HG02623 (cell line): ENCODE results near the gene PCNT.

Experiments
- ATAC-seq: cut with Tn5 transposase; IDR thresholded peaks from one replicate; pipeline ENCODE4 v1.9.1; 2021; ENCODE audit warnings: moderate library complexity; ENCODE audit not compliant: unreplicated experiment

The PCNT gene

GRCh38 chr21:46323710-46324389 lies at the start of gene PCNT, which contains the start of gene C21orf58:
PCNT (plus strand) TSS chr21:46324156; CDS start chr21:46324229, 73 bp downstream.
C21orf58 (minus strand) TSS chr21:46323870; CDS start chr21:46322738, 1,132 bp downstream.
- peak; percentile 83 for ATAC-seq

GRCh38 chr21:46274797-46275390 lies 49.1 kb upstream of the PCNT start:
- no peak for ATAC-seq

GRCh38 chr21:46284077-46284644 lies 39.8 kb upstream of the PCNT start:
- no peak for ATAC-seq

GRCh38 chr21:46284733-46285132 lies 39.2 kb upstream of the PCNT start:
- ATAC-seq, result no peak

GRCh38 chr21:46285206-46285661 lies 38.7 kb upstream of the PCNT start, which contains the start of gene MCM3AP:
MCM3AP (minus strand) TSS chr21:46285611; CDS start chr21:46285286, 325 bp downstream.
- ATAC-seq, result no peak

- peak; percentile 78 for ATAC-seq
Observed at GRCh38 chr21:46285761-46286647, 38.0 kb upstream of the PCNT start, which contains the start of gene YBEY. YBEY (plus strand) TSS chr21:46286342; CDS start chr21:46286914, 572 bp downstream.

- no peak for ATAC-seq
Observed at GRCh38 chr21:46286648-46287002, 37.3 kb upstream of the PCNT start.

GRCh38 chr21:46287541-46287940 lies 36.4 kb upstream of the PCNT start:
- no peak for ATAC-seq

- no peak for ATAC-seq
Observed at GRCh38 chr21:46289655-46290179, 34.2 kb upstream of the PCNT start.

- ATAC-seq, result no peak
Observed at GRCh38 chr21:46291561-46291960, 32.4 kb upstream of the PCNT start.

GRCh38 chr21:46294647-46295176 lies 29.2 kb upstream of the PCNT start:
- ATAC-seq, result no peak

GRCh38 chr21:46295177-46295770 lies 28.7 kb upstream of the PCNT start:
- ATAC-seq, result no peak

GRCh38 chr21:46295996-46296752 lies 27.8 kb upstream of the PCNT start:
- ATAC-seq, result no peak

- no peak for ATAC-seq
Observed at GRCh38 chr21:46297338-46298271, 26.4 kb upstream of the PCNT start.

GRCh38 chr21:46299167-46299566 lies 24.8 kb upstream of the PCNT start:
- no peak for ATAC-seq

GRCh38 chr21:46301759-46302158 lies 22.2 kb upstream of the PCNT start:
- ATAC-seq, result no peak

- no peak for ATAC-seq
Observed at GRCh38 chr21:46304437-46304836, 19.5 kb upstream of the PCNT start.

- ATAC-seq, result no peak
Observed at GRCh38 chr21:46304955-46305354, 19.0 kb upstream of the PCNT start.
